Choroid plexus epithelial cell (primary cell): ENCODE measurements around the gene CHKB.
"Not testable (repeated sequence)": the region's sequence is repeated elsewhere in the genome, so short reads cannot be mapped to it uniquely, and the experiment has no call there.

Source experiments
- DNase-seq: peaks from one replicate; pipeline ENCODE4 v3.0.0-alpha.2; 2010; ENCODE audit warnings: low read depth
- H3K4me3 ChIP-seq: 2 replicates; pipeline ENCODE4 v1.5.1; 2011; ENCODE audit warnings: low read depth, mild to moderate bottlenecking, control low read depth, low read length, moderate library complexity
- CTCF ChIP-seq: conservative IDR thresholded peaks from 2 replicates; pipeline ENCODE4 v1.5.1; 2011; ENCODE audit warnings: low read depth, mild to moderate bottlenecking, control low read depth, inconsistent platforms, low read length, moderate library complexity

CHKB gene

GRCh38 chr22:50546326-50547262 is 36.1 kb downstream of the CHKB start:
- TF ChIP-seq CTCF, result no peak
- DNase-seq, result no peak
- no peak overlapping the region for H3K4me3 ChIP-seq

GRCh38 chr22:50545522-50546325 is 36.9 kb downstream of the CHKB start, which contains the start of gene KLHDC7B:
KLHDC7B (plus strand) TSS chr22:50545899; CDS start chr22:50546244, 345 bp downstream.
- TF ChIP-seq CTCF, result peak; percentile 51
- peak; percentile 58 for DNase-seq
- no peak within 1 kb of the TSS for H3K4me3 ChIP-seq

- no peak overlapping the region for H3K4me3 ChIP-seq
- no peak for TF ChIP-seq CTCF
- DNase-seq, result no peak
Observed at GRCh38 chr22:50544746-50545253, 37.8 kb downstream of the CHKB start.

GRCh38 chr22:50544078-50544745 is 38.4 kb downstream of the CHKB start:
- H3K4me3 ChIP-seq, result peak overlapping the region; percentile 44
- peak; percentile 61 for TF ChIP-seq CTCF
- DNase-seq, result peak; percentile 65

- peak; percentile 42 for DNase-seq
- TF ChIP-seq CTCF, result peak; percentile 6
Observed at GRCh38 chr22:50542416-50542927, 40.2 kb downstream of the CHKB start.

GRCh38 chr22:50541667-50542026 is 41.0 kb downstream of the CHKB start:
- peak; percentile 86 for DNase-seq
- not testable (repeated sequence) for H3K4me3 ChIP-seq

More at GRCh38 chr22:50542416-50542927, 40.2 kb downstream of the CHKB start:
- no peak overlapping the region for H3K4me3 ChIP-seq

GRCh38 chr22:50540381-50540780 is 42.3 kb downstream of the CHKB start:
- TF ChIP-seq CTCF, result no peak
- no peak for DNase-seq
- no peak overlapping the region for H3K4me3 ChIP-seq
